ENCODE measurements around the gene PLA2G4B. TPM values are rescaled to one million over a fixed set of nuclear protein-coding genes. Genes with fewer than 3 reads are reported as not detected.

The PLA2G4B gene
- 4.2 TPM for total RNA-seq

- no peak within 1 kb of the TSS for H3K4me3 ChIP-seq (ENCODE audit: low read length)
- H3K9me3 ChIP-seq (ENCODE audit: low read depth, low read length) = no peaks in the 10 kb centered on the region
- no peaks in the 10 kb centered on the region for H3K27me3 ChIP-seq (ENCODE audit: insufficient read depth, low read length)
- H3K4me1 ChIP-seq (ENCODE audit: insufficient read depth, low read length) = no peaks in the 10 kb centered on the region
These were observed at the start of gene PLA2G4B for GRCh38 chr15:41838400-41838897. Gene PLA2G4B, plus strand, starts transcription at chr15:41838847. Its CDS starts 67 bp downstream, at chr15:41838914.

GRCh38 chr15:41789236-41789635, 49.4 kb upstream of the PLA2G4B start:
- Histone ChIP-seq H3K4me1 (ENCODE audit: insufficient read depth, low read length) (peaks cover 21% of the 10 kb centered on the region), H3K27me3 (ENCODE audit: insufficient read depth, low read length) (no peaks in the 10 kb centered on the region), H3K4me3 (ENCODE audit: low read length) (no peak overlapping the region), H3K9me3 (ENCODE audit: low read depth, low read length) (no peaks in the 10 kb centered on the region)

GRCh38 chr15:41789662-41790061, 49.0 kb upstream of the PLA2G4B start:
- Histone ChIP-seq H3K27me3 (ENCODE audit: insufficient read depth, low read length) (no peaks in the 10 kb centered on the region), H3K9me3 (ENCODE audit: low read depth, low read length) (no peaks in the 10 kb centered on the region), H3K4me3 (ENCODE audit: low read length) (no peak overlapping the region)

DNA sequence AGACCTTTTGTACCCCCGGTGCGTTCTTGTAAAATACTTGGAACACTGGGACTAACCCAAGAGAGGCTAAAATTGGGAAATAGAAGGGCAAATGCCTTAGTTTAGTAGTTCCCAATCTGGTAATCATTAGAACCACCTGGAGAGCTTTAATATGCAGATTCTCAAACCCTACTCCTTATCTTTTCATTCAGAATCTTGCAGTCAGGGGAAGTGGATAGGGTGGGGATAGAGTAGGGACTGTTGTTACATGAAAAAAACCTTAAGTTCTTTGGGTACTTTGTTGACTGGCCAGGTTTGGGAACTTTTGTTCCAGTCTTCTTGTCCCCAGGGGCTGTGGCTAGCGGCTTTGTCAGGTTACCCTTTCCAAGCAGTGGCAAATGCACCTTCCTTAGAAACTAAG, 48.5 kb upstream of the PLA2G4B start:
- peaks cover 21% of the 10 kb centered on the region for H3K4me1 ChIP-seq (ENCODE audit: insufficient read depth, low read length)
- no peak overlapping the region for H3K4me3 ChIP-seq (ENCODE audit: low read length)

More at GRCh38 chr15:41789662-41790061, 49.0 kb upstream of the PLA2G4B start:
- peaks cover 21% of the 10 kb centered on the region for H3K4me1 ChIP-seq (ENCODE audit: insufficient read depth, low read length)

DNA sequence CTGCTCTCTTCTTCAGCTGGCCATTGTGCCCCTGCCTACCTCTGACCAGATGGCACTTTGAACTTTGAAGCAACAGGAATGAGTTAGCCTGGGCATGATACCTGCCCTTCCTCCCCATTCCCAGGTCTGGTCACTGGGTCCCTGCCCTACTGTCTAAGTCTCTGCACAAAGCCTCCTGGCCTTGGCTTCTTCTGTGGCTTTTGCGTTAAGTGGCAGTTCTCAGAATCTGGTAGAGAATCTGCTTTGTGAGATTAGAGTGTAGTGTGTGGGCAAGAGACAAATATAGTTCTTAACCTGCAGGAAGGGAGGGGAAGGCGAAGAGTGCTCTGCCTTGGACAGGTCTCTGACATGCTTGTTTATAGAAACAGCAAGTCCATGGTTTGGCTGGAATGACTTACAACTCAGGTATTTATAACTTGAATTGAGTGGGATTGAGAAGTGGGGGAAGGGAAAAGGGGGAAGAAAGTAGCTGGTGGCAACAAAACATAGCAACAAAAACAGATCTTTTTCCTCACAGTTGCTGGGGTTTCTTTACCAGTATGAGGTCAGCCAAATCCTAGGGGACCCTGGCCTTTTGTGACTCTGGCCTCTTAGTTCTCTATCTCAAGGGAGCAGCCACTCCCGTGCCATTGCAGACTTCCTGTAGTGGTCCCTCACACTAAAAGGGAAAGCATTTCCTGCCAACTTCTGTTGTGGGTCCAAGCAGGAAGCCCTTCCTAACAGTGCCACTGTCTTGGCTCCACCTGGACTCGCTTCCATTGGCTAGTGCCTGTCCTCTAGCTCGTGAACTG, 47.7 kb upstream of the PLA2G4B start:
- no peaks in the 10 kb centered on the region for H3K27me3 ChIP-seq (ENCODE audit: insufficient read depth, low read length)
- H3K4me3 ChIP-seq (ENCODE audit: low read length) = no peak overlapping the region
- no peaks in the 10 kb centered on the region for H3K9me3 ChIP-seq (ENCODE audit: low read depth, low read length)
- H3K4me1 ChIP-seq (ENCODE audit: insufficient read depth, low read length) = peaks cover 21% of the 10 kb centered on the region

More for the DNA sequence above, 48.5 kb upstream of the PLA2G4B start:
- Histone ChIP-seq H3K9me3 (ENCODE audit: low read depth, low read length) (no peaks in the 10 kb centered on the region), H3K27me3 (ENCODE audit: insufficient read depth, low read length) (no peaks in the 10 kb centered on the region)

- Histone ChIP-seq H3K4me1 (ENCODE audit: insufficient read depth, low read length) (peaks cover 21% of the 10 kb centered on the region), H3K4me3 (ENCODE audit: low read length) (no peak overlapping the region), H3K27me3 (ENCODE audit: insufficient read depth, low read length) (no peaks in the 10 kb centered on the region), H3K9me3 (ENCODE audit: low read depth, low read length) (no peaks in the 10 kb centered on the region)
These were observed 47.1 kb upstream of the PLA2G4B start for GRCh38 chr15:41791547-41791937.

GRCh38 chr15:41792000-41792637, 46.5 kb upstream of the PLA2G4B start:
- H3K9me3 ChIP-seq (ENCODE audit: low read depth, low read length) = no peaks in the 10 kb centered on the region
- no peaks in the 10 kb centered on the region for H3K27me3 ChIP-seq (ENCODE audit: insufficient read depth, low read length)
- no peak overlapping the region for H3K4me3 ChIP-seq (ENCODE audit: low read length)
- peaks cover 21% of the 10 kb centered on the region for H3K4me1 ChIP-seq (ENCODE audit: insufficient read depth, low read length)

GRCh38 chr15:41794081-41794480, 44.6 kb upstream of the PLA2G4B start:
- Histone ChIP-seq H3K4me1 (ENCODE audit: insufficient read depth, low read length) (peaks cover 17% of the 10 kb centered on the region), H3K4me3 (ENCODE audit: low read length) (no peak overlapping the region), H3K9me3 (ENCODE audit: low read depth, low read length) (no peaks in the 10 kb centered on the region), H3K27me3 (ENCODE audit: insufficient read depth, low read length) (no peaks in the 10 kb centered on the region)

DNA sequence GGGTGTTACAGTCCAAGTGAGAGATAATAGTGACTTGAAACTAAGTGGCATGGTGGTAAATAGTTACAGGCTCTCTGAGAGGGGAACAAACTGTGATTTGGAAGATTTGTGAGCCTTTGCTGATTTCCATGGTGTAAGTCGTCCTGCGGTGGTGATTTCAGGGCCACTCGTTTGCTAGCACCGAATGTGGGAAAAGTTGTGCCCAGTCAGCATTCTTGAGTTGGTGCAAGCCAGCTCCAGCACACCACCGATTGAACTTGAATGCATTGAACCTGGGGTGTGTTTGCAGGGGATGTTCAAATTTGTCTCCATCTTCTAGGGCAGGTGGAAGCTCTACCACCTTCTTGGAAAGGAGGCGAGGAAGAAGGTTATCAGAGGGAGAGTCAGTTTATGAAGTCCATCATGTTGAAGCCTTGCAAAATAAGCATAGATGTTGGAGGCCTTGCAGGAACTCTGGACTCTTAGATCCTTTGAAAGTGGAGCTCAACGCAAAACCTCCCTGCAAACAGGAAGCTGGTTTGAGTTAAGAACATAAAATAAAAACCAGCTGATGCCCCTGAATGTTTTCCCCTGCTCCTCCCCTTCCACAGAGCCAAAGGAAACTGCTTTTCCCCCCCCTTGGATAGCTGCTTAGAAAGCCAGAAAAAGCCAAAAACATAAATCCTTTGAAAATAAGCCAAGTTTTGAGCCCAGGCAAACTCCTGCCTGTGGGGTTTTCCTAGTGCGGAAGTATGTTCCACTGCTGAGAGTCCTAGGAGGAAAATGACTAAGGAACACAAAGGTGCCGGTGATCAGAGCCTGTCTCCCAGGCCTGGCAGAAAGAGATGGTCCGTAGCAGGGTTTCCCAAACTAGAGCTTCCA, 42.4 kb upstream of the PLA2G4B start:
- no peaks in the 10 kb centered on the region for H3K9me3 ChIP-seq (ENCODE audit: low read depth, low read length)
- no peak overlapping the region for H3K4me3 ChIP-seq (ENCODE audit: low read length)
- no peaks in the 10 kb centered on the region for H3K27me3 ChIP-seq (ENCODE audit: insufficient read depth, low read length)
- H3K4me1 ChIP-seq (ENCODE audit: insufficient read depth, low read length) = peaks cover 3% of the 10 kb centered on the region

DNA sequence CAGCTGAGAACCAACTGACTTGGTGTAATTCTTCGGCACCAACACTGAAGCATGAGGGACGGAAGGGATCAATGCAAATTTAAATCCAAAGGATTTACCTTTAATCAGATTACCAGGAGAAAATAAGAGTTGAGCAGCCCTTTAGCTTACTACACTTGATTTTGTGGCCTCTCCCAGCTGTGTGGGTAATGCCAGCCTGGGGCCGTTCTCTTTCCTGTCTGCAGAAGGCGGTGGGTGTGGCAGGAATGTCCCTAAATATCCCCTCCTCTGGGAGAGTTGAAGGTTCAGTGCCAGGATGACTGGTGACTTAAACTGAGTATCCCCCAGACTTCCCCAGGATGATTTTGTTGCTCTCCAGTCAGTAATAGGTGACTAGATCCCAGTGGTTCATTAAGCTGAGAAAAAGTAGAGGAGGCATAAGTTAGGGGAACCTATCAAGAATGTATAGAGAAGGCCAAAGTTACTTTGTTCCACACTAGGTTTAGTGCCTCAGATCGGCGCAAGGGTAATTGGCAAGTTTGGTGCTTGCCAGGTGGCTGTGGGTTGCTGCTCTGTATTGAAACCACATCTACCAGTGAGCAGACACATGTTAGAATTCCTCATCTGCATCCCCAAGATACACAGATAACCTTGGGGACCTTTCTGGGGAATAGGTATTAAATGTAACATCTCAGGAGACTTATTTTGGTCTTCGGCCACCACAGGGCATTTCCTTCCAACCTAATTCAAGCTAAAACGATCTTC, 41.3 kb upstream of the PLA2G4B start:
- no peaks in the 10 kb centered on the region for H3K4me1 ChIP-seq (ENCODE audit: insufficient read depth, low read length)
- no peak overlapping the region for H3K4me3 ChIP-seq (ENCODE audit: low read length)
- H3K27me3 ChIP-seq (ENCODE audit: insufficient read depth, low read length) = no peaks in the 10 kb centered on the region
- H3K9me3 ChIP-seq (ENCODE audit: low read depth, low read length) = no peaks in the 10 kb centered on the region

GRCh38 chr15:41798607-41799487, 39.8 kb upstream of the PLA2G4B start:
- no peak overlapping the region for H3K4me3 ChIP-seq (ENCODE audit: low read length)
- H3K9me3 ChIP-seq (ENCODE audit: low read depth, low read length) = no peaks in the 10 kb centered on the region
- no peaks in the 10 kb centered on the region for H3K27me3 ChIP-seq (ENCODE audit: insufficient read depth, low read length)
- H3K4me1 ChIP-seq (ENCODE audit: insufficient read depth, low read length) = no peaks in the 10 kb centered on the region

GRCh38 chr15:41799488-41799805, 39.2 kb upstream of the PLA2G4B start:
- no peak overlapping the region for H3K4me3 ChIP-seq (ENCODE audit: low read length)

DNA sequence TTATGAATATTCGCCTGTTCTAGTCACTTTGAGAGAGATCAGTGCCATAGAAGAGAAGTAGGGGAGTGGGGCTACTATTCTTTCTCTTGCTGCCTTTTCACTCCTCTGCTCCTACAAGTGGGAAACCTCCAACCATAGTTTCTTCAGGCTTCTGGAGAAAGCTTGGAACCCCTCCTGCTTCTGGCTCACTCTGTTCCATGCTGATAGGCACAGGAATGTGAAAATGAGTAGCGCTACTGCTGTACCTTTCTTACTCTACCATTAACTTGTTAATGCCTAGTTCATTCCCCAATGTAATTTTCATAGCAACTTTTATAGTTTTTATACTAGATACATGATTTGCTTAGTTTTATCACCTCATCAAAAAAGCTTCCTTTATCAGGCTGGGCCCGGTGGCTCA, 37.5 kb upstream of the PLA2G4B start:
- no peaks in the 10 kb centered on the region for H3K9me3 ChIP-seq (ENCODE audit: low read depth, low read length)
- H3K4me1 ChIP-seq (ENCODE audit: insufficient read depth, low read length) = no peaks in the 10 kb centered on the region
- no peaks in the 10 kb centered on the region for H3K27me3 ChIP-seq (ENCODE audit: insufficient read depth, low read length)
- H3K4me3 ChIP-seq (ENCODE audit: low read length) = no peak overlapping the region

More at GRCh38 chr15:41799488-41799805, 39.2 kb upstream of the PLA2G4B start:
- Histone ChIP-seq H3K4me1 (ENCODE audit: insufficient read depth, low read length) (no peaks in the 10 kb centered on the region), H3K27me3 (ENCODE audit: insufficient read depth, low read length) (no peaks in the 10 kb centered on the region), H3K9me3 (ENCODE audit: low read depth, low read length) (no peaks in the 10 kb centered on the region)

Data from mononuclear cell (primary cell).